ENCODE measurements around the gene IL23R.

DNA sequence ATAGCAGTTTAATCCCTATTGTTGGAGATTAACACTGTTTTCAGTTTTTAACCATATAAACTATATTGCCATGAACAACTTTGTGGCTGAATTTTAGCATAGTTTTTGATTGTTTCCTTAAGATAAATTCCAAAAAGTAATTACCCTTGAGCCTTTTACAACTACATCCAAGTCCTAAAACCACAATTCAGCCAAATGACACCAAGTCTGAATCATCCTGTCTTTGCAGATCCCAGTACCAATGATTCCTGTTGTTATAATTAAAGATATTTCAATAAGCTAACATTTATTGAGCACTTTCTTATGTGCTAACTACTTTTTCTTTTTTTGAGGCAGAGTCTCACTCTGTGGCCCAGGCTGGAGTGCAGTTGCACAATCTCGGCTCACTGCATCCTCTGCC, 35.6 kb downstream of the IL23R start:
- no peak for TF ChIP-seq CTCF (IDR thresholded peaks at IDR 0.05; ENCODE audit: control extremely low read depth in 1 of 3, insufficient read depth in 1 of 3, low read depth in 1 of 3, low read length in 3 of 3)
- no peak for TF ChIP-seq POLR2A (IDR thresholded peaks at IDR 0.05; ENCODE audit: control extremely low read depth in 1 of 2, low read depth in 2 of 2, low read length in 2 of 2)
- TF ChIP-seq RFX5 (IDR thresholded peaks at IDR 0.05; ENCODE audit: borderline replicate concordance, low read depth, low read length) = no peak
- no peak for TF ChIP-seq KDM1A (IDR thresholded peaks at IDR 0.05; ENCODE audit: borderline replicate concordance, low read length)
- TF ChIP-seq, protein P1, sequence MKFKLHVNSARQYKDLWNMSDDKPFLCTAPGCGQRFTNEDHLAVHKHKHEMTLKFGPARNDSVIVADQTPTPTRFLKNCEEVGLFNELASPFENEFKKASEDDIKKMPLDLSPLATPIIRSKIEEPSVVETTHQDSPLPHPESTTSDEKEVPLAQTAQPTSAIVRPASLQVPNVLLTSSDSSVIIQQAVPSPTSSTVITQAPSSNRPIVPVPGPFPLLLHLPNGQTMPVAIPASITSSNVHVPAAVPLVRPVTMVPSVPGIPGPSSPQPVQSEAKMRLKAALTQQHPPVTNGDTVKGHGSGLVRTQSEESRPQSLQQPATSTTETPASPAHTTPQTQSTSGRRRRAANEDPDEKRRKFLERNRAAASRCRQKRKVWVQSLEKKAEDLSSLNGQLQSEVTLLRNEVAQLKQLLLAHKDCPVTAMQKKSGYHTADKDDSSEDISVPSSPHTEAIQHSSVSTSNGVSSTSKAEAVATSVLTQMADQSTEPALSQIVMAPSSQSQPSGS (IDR thresholded peaks at IDR 0.05; ENCODE audit: low read length) = no peak
- TF ChIP-seq HDAC2 (IDR thresholded peaks at IDR 0.05; ENCODE audit: borderline replicate concordance in 1 of 2, low read depth in 2 of 2, low read length in 2 of 2) = no peak
- TF ChIP-seq SUZ12 (IDR thresholded peaks at IDR 0.05; ENCODE audit: low read length) = no peak
- no peak for TF ChIP-seq TAF1 (IDR thresholded peaks at IDR 0.05; ENCODE audit: low read depth, low read length)
- no peak for TF ChIP-seq MAX (IDR thresholded peaks at IDR 0.05)

All from H1 (cell line).